Heart right ventricle (tissue), 16 donors: ENCODE data around the gene GSTA1. TPM values are rescaled to one million over a fixed set of nuclear protein-coding genes. Genes with fewer than 3 reads are reported as not detected.
"Not testable (repeated sequence)": the region's sequence is repeated elsewhere in the genome, so short reads cannot be mapped to it uniquely, and the experiment has no call there.

Experiments
- ATAC-seq, 8 donors: fragments of 200-7000 bp; cut with Tn5 transposase; one replicate each; pipeline ENCODE4 v1.9.1; 2020; ENCODE audit warnings: mild to moderate bottlenecking in 8 of 8, moderate library complexity in 8 of 8, moderate number of reproducible peaks in 1 of 8
- DNase-seq, 2 donors: peaks; one replicate each; pipeline ENCODE4 v3.0.0-alpha.2; 2020
- H3K27ac ChIP-seq, 10 donors: fragments of 200-600 bp; sonication (generic) in 2 of 10; one replicate each; pipeline versions ENCODE4 v1.5.0 to v1.8.0; 2020 to 2022; ENCODE audit warnings: mild to moderate bottlenecking in 3 of 10
- H3K27me3 ChIP-seq, 7 donors: fragments of 200-600 bp; one replicate each; pipeline ENCODE4 v1.8.0; 2021 to 2022; ENCODE audit warnings: mild to moderate bottlenecking in 2 of 7
- H3K36me3 ChIP-seq, 9 donors: fragments of 200-600 bp; sonication (generic) in 1 of 9; one replicate each; pipeline versions ENCODE4 v1.5.0 to v1.8.0; 2020 to 2022; ENCODE audit warnings: mild to moderate bottlenecking in 2 of 9
- H3K4me1 ChIP-seq, 9 donors: fragments of 200-600 bp; sonication (generic) in 1 of 9; one replicate each; pipeline versions ENCODE4 v1.5.0 to v1.8.0; 2020 to 2022; ENCODE audit warnings: mild to moderate bottlenecking in 4 of 9
- H3K4me3 ChIP-seq, 10 donors: fragments of 200-600 bp; sonication (generic) in 2 of 10; one replicate each; pipeline versions ENCODE4 v1.5.0 to v1.8.0; 2020 to 2022; ENCODE audit warnings: mild to moderate bottlenecking in 7 of 10, moderate library complexity in 2 of 10
- H3K9me3 ChIP-seq, 11 donors: fragments of 200-600 bp in 10 of 11; sonication (generic) in 2 of 11; one replicate each; pipeline versions ENCODE4 v1.5.0 to v1.8.0; 2013 to 2022; ENCODE audit warnings: mild to moderate bottlenecking in 2 of 11, control low read depth in 1 of 11, moderate library complexity in 1 of 11
- WGBS, 2 donors: extraction: QIAGEN DNeasy Blood & Tissue Kit; methylation state at CpG; one replicate each; pipeline ENCODE4 v1.1.7; 2013; ENCODE audit warnings: inconsistent platforms in 1 of 2; 5-methylcytosine and 5-hydroxymethylcytosine counted together
- intact Hi-C, 10 donors: fragments of 100-400 bp; cut with DNase I; formaldehyde crosslinking; loops; one replicate each; pipeline versions ENCODE4 v1.11.1 to v1.14.2; 2022
- polyA plus RNA-seq, 2 donors: library from polyadenylated mRNA; stranded (reverse); fragments of 200-250 nt; gene quantifications; one replicate each; pipeline ENCODE4 v1.2.3, GENCODE V29; 2013
- total RNA-seq, 10 donors: library from RNA; stranded (reverse); fragmentation: NEBNext Ultra II Directional in 3 of 10; extraction: Animal tissue kit (Norgen Biotek cat#: 25700) in 3 of 10; gene quantifications; one replicate each; pipeline versions ENCODE4 v1.2.1 to v1.2.4, GENCODE V29; 2021 to 2023
- TF ChIP-seq, protein P1 (sequence below), 9 donors: fragments of 200-600 bp; sonication (generic) in 2 of 9; IDR thresholded peaks; one replicate each; pipeline versions ENCODE4 v1.5.0 to v1.8.0; 2021 to 2022; ENCODE audit warnings: antibody characterized with exemption in 9 of 9, mild to moderate bottlenecking in 5 of 9, moderate library complexity in 1 of 9
- donor health status: Arrhythmogenic right ventricular cardiomyopathy.
- donor health status: ischemic (EF 13 %, LVEDD 7.1; RV severe dilation, severe dysfunction).
- donor health status: healthy with polysubstance abuse.
- donor health status: DM: no; HTN: yes; CAD: no.
- donor health status: DM: no; HTN: no; CAD: no.
- donor health status: ischemic (EF 25% LVEDD 6.9; RV normal size, moderate dysfunction).
- donor health status: ischemic (EF 25% LVEDD 5.7; RV mildly dilated, moderate dysfunction).
- donor health status: healthy.
- donor health status: DM: yes; HTN: yes; CAD: no.
- donor health status: Ischemic cardiomyopathy.
- donor health status: ischemic (EF 35%, LVEDD 5.7; RV mildly dilated, moderate dysfunction).
- donor health status: nonischemic (EF 11% LVEDD 7.7; RV severe dilation, severe dysfunction).
- donor health status: DM: yes; HTN: yes; CAD: no.
- donor health status: PGD.
- donor health status: ischemic (EF 29% LVEDD 5.4; RV normal size, mild dysfunction).
- donor health status: nonischemic (EF 23%, LVEDD 6.1; RV moderate dilation, normal function).

Gene GSTA1
- total and polyA plus RNA-seq, 12 donors, result not detected

GRCh38 chr6:52829046-52829817, 25.6 kb upstream of the GSTA1 start:
- 89% methylated on average over 35 to 37 of the region's 37 CpGs for WGBS, 2 donors
- Histone ChIP-seq H3K9me3 (no peaks in the 10 kb centered on the region), H3K36me3 (no peaks in the 10 kb centered on the region), H3K4me1 (no peaks in the 10 kb centered on the region), H3K4me3 (no peak overlapping the region), H3K27ac (no peak overlapping the region), H3K27me3 (no peaks in the 10 kb centered on the region)
- no peak for DNase-seq
- peak in 1 of 8 donors; percentile 34 for ATAC-seq
- intact Hi-C loops, result loop anchor here in 3 of 10 donors (5.0 kb wide), 1 partner anchor 42 kb away; no protein-coding TSS in a partner anchor
- TF ChIP-seq, protein P1, sequence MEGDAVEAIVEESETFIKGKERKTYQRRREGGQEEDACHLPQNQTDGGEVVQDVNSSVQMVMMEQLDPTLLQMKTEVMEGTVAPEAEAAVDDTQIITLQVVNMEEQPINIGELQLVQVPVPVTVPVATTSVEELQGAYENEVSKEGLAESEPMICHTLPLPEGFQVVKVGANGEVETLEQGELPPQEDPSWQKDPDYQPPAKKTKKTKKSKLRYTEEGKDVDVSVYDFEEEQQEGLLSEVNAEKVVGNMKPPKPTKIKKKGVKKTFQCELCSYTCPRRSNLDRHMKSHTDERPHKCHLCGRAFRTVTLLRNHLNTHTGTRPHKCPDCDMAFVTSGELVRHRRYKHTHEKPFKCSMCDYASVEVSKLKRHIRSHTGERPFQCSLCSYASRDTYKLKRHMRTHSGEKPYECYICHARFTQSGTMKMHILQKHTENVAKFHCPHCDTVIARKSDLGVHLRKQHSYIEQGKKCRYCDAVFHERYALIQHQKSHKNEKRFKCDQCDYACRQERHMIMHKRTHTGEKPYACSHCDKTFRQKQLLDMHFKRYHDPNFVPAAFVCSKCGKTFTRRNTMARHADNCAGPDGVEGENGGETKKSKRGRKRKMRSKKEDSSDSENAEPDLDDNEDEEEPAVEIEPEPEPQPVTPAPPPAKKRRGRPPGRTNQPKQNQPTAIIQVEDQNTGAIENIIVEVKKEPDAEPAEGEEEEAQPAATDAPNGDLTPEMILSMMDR (IDR thresholded peaks at IDR 0.05), result no peak

DNA sequence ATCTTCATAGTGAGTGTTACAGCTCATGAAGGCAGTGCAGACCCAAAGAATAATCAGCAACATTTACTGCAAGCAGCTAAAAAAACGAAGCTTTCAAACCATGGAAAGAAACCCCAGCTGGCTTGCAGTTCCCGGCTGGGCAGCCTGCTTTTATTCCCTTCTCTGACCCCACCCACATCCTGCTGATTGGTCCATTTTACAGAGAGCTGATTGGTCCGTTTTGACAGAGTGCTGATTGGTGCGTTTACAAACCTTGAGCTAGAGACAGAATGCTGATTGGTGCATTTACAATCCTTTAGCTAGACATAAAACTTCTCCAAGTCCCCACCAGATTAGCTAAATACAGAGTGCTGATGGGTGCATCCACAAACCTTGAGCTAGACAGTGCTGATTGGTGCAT, 25.0 kb upstream of the GSTA1 start:
- WGBS, 2 donors, result 77 to 83% methylated on average over 4 of the region's 4 CpGs
- DNase-seq, H3K36me3 ChIP-seq, H3K27me3 ChIP-seq, H3K27ac ChIP-seq, H3K9me3 ChIP-seq, H3K4me3 ChIP-seq, H3K4me1 ChIP-seq, ATAC-seq: not testable (repeated sequence)
- intact Hi-C loops, result loop anchor here in 3 of 10 donors (5.0 kb wide), 1 partner anchor 41 kb away; no protein-coding TSS in a partner anchor

DNA sequence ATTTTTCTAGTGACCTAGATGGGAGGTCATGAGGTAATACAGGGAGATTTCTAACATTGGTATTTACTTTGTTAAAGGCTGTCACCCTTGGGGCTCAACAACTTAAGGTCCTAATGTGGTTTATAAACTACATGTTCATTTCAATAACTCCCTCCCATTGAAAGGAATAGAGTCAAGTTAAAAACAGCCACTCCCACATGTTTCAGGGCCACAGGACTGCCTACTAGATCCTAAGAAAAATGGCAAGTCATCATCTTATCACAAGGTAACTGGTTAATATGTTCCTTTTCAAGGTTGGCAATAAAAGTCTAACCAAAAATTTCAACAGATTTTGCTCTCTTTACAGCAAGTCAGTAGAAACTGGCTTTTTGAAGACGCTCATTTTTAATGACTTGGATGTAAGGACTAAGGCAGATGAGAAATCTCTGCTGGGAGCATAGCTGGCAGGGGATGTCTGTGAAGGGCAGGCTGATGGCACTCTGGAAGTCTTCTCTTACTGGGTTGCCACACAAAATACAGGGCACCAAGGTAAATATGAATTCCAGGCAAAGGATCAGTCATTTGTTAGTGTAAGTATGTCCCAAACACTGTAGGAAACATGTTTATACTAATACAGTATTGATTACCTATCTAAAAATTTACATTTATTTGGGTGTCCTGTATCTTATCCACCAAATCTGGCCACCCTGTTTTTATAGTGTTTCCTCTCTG, 23.6 kb upstream of the GSTA1 start:
- intact Hi-C loops, result loop anchor here in 3 of 10 donors (5.0 kb wide), 1 partner anchor 40 kb away; no protein-coding TSS in a partner anchor
- not testable (repeated sequence) for H3K27me3 ChIP-seq, H3K36me3 ChIP-seq, H3K4me1 ChIP-seq, H3K9me3 ChIP-seq, H3K27ac ChIP-seq, DNase-seq, ATAC-seq, H3K4me3 ChIP-seq
- 79 to 93% methylated on average over 1 of the region's 1 CpG for WGBS, 2 donors

DNA sequence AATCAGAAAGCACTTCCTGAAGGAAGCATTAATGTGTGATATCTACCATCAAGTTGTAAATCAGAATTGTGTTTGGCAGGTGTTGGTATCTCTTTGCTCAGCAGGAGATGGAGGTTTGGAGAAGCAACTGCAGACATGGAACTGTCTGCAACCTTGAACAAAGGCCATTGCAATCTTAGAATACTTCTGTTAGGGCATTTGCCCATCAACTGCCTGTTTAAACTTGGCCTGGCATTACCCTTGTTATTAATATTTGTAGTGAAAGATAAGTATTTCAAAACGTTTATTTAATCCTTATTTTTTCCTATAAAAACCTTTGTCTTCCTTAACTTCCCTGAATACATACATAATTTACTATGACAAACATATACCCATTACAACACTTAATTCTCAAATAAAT, 22.9 kb upstream of the GSTA1 start:
- Histone ChIP-seq H3K4me3 (no peak overlapping the region), H3K36me3 (no peaks in the 10 kb centered on the region), H3K9me3 (peaks cover 0 to 3% (median 0%) of the 10 kb centered on the region in 11 donors), H3K4me1 (no peaks in the 10 kb centered on the region), H3K27ac (no peak overlapping the region), H3K27me3 (no peaks in the 10 kb centered on the region)
- TF ChIP-seq, protein P1 (IDR thresholded peaks at IDR 0.05), result no peak
- intact Hi-C loops, result loop anchor here in 3 of 10 donors (5.0 kb wide), 1 partner anchor 39 kb away; no protein-coding TSS in a partner anchor
- 25 to 33% methylated on average over 1 of the region's 1 CpG for WGBS, 2 donors
- DNase-seq, result no peak
- no peak for ATAC-seq

DNA sequence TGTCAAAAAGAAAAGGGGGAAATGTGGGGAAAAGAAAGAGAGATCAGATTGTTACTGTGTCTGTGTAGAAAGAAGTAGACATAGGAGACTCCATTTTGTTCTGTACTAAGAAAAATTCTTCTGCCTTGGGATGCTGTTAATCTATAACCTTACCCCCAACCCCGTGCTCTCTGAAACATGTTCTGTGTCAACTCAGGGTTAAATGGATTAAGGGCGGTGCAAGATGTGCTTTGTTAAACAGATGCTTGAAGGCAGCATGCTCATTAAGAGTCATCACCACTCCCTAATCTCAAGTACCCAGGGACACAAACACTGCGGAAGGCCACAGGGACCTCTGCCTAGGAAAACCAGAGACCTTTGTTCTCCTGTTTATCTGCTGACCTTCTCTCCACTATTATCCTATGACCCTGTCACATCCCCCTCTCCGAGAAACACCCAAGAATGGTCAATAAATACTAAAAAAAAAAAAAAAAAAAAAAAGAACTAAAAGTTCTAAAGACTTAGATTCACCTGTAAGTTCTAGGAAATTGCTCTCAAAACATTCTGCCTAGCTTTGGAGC, 22.4 kb upstream of the GSTA1 start:
- H3K27ac ChIP-seq, H3K4me1 ChIP-seq, H3K36me3 ChIP-seq, H3K4me3 ChIP-seq, H3K9me3 ChIP-seq, ATAC-seq, H3K27me3 ChIP-seq, DNase-seq: not testable (repeated sequence)
- intact Hi-C loops, result loop anchor here in 3 of 10 donors (5.0 kb wide), 1 partner anchor 39 kb away; no protein-coding TSS in a partner anchor
- 74 to 77% methylated on average over 4 of the region's 4 CpGs for WGBS, 2 donors

- intact Hi-C loops, result loop anchor here in 3 of 10 donors (5.0 kb wide), 1 partner anchor 38 kb away; no protein-coding TSS in a partner anchor
- H3K36me3 ChIP-seq, ATAC-seq, H3K4me3 ChIP-seq, DNase-seq, H3K27me3 ChIP-seq, H3K4me1 ChIP-seq, H3K27ac ChIP-seq, H3K9me3 ChIP-seq: not testable (repeated sequence)
- WGBS, 2 donors, result 94% methylated on average over 25 of the region's 25 CpGs
These were observed 21.7 kb upstream of the GSTA1 start for GRCh38 chr6:52825270-52825793.
